Activated T-helper 1 cell treated with anti-CD3 and anti-CD28 coated beads, Interleukin-2, amount 50 U/mL, for 16 hours (primary cell): ENCODE measurements around the gene GLCE.

Experiments used
- DNase-seq, 2 donors: peaks; one replicate each; pipeline ENCODE4 v3.0.0-alpha.2; 2020; ENCODE audit warnings: low read depth in 1 of 2, low spot score in 1 of 2

The GLCE gene

GRCh38 chr15:69194854-69195253, 34.4 kb downstream of the GLCE start:
- DNase-seq = no peak

- no peak for DNase-seq
These were observed 40.7 kb downstream of the GLCE start for GRCh38 chr15:69200832-69201745.

- no peak for DNase-seq
These were observed 45.6 kb downstream of the GLCE start for GRCh38 chr15:69206079-69206478.

GRCh38 chr15:69209661-69210060, 49.2 kb downstream of the GLCE start:
- DNase-seq = no peak

GRCh38 chr15:69210574-69210973, 50.1 kb downstream of the GLCE start:
- no peak for DNase-seq

GRCh38 chr15:69213786-69214185, 53.4 kb downstream of the GLCE start:
- no peak for DNase-seq

GRCh38 chr15:69215314-69216035, 55.0 kb downstream of the GLCE start:
- DNase-seq = no peak

- DNase-seq = no peak
These were observed 56.9 kb downstream of the GLCE start for GRCh38 chr15:69217381-69217780.

- DNase-seq = no peak
These were observed 59.3 kb downstream of the GLCE start for GRCh38 chr15:69219690-69220089.

GRCh38 chr15:69222002-69222474, 61.6 kb downstream of the GLCE start:
- DNase-seq = no peak

- DNase-seq = no peak
These were observed 62.8 kb downstream of the GLCE start for GRCh38 chr15:69223083-69223813.

GRCh38 chr15:69224383-69224782, 63.9 kb downstream of the GLCE start:
- DNase-seq = no peak

GRCh38 chr15:69225355-69226022, 65.1 kb downstream of the GLCE start:
- DNase-seq = no peak

GRCh38 chr15:69226023-69226355, 65.6 kb downstream of the GLCE start:
- DNase-seq = no peak

GRCh38 chr15:69232144-69232543, 71.7 kb downstream of the GLCE start:
- DNase-seq = no peak

GRCh38 chr15:69232765-69233164, 72.3 kb downstream of the GLCE start:
- no peak for DNase-seq

- no peak for DNase-seq
These were observed 74.2 kb downstream of the GLCE start for GRCh38 chr15:69234676-69235075.

- DNase-seq = no peak
These were observed 76.1 kb downstream of the GLCE start for GRCh38 chr15:69236505-69236904.

- DNase-seq = no peak
These were observed 77.3 kb downstream of the GLCE start for GRCh38 chr15:69237718-69238117.

- no peak for DNase-seq
These were observed 84.4 kb downstream of the GLCE start for GRCh38 chr15:69244798-69245197.

- DNase-seq = no peak
These were observed 92.7 kb downstream of the GLCE start for GRCh38 chr15:69253156-69253555.
